Naive thymus-derived CD8-positive, alpha-beta T cell (primary cell): ENCODE measurements around the gene SPATA17. TPM values are rescaled to one million over a fixed set of nuclear protein-coding genes. Genes with fewer than 3 reads are reported as not detected.

Experiments
- ATAC-seq, 2 donors: fragments of 150-1000 bp; cut with Tn5 transposase in 1 of 2; sonication (Bioruptor Pico), chemical (Tn5 transposase) in 1 of 2; 1 replicate in 1 of 2; 2 replicates in 1 of 2; pipeline ENCODE4 v1.10.0; 2021; ENCODE audit warnings: mild to moderate bottlenecking in 2 of 2, moderate library complexity in 2 of 2
- POLR2A ChIA-PET: fragments of 350-600 bp; sonication (Branson Sonifier 250); formaldehyde crosslinking; loops from one replicate; lab custom pipeline; 2021; ENCODE audit warnings: antibody characterized with exemption; lab: Charles Lee
- DNase-seq, 10 donors: peaks; one replicate each; pipeline versions ENCODE4 v3.0.0 to v3.0.0-alpha.2; 2020 to 2022
- H3K27ac Mint-ChIP-seq, 10 donors: one replicate each; pipeline ENCODE4 v1.8.0; 2020 to 2022; ENCODE audit warnings: mild to moderate bottlenecking in 10 of 10, mixed read lengths in 10 of 10, moderate library complexity in 4 of 10, inconsistent platforms in 1 of 10
- H3K27me3 Mint-ChIP-seq, 5 donors: one replicate each; pipeline ENCODE4 v1.8.0; 2021 to 2022; ENCODE audit warnings: mixed read lengths in 5 of 5
- H3K36me3 Mint-ChIP-seq, 3 donors: one replicate each; pipeline ENCODE4 v1.8.0; 2020 to 2022; ENCODE audit warnings: mixed read lengths in 3 of 3, mild to moderate bottlenecking in 2 of 3, inconsistent platforms in 1 of 3
- H3K4me1 Mint-ChIP-seq, 4 donors: one replicate each; pipeline ENCODE4 v1.8.0; 2021 to 2022; ENCODE audit warnings: mixed read lengths in 4 of 4
- H3K4me3 Mint-ChIP-seq, 10 donors: one replicate each; pipeline ENCODE4 v1.8.0; 2020 to 2022; ENCODE audit warnings: mild to moderate bottlenecking in 10 of 10, mixed read lengths in 10 of 10, moderate library complexity in 6 of 10, inconsistent platforms in 1 of 10
- H3K9me3 Mint-ChIP-seq, 9 donors: one replicate each; pipeline ENCODE4 v1.8.0; 2020 to 2022; ENCODE audit warnings: mixed read lengths in 9 of 9, mild to moderate bottlenecking in 3 of 9, inconsistent platforms in 1 of 9, moderate library complexity in 1 of 9
- polyA plus RNA-seq, 3 donors: library from polyadenylated mRNA; unstranded; fragments of 300-500 nt; fragmentation: Illumina TruSeq; gene quantifications; one replicate each; pipeline ENCODE4 v1.2.3, GENCODE V29; 2021
- total RNA-seq, 8 experiments: library from RNA in 2 of 8; stranded (reverse) in 2 of 8; gene quantifications; one replicate each; pipeline ENCODE4 v1.2.3 and lab custom pipeline; 2021 to 2026

The SPATA17 gene
- total and polyA plus RNA-seq, 5 experiments from 2014 or later, result not detected

DNA sequence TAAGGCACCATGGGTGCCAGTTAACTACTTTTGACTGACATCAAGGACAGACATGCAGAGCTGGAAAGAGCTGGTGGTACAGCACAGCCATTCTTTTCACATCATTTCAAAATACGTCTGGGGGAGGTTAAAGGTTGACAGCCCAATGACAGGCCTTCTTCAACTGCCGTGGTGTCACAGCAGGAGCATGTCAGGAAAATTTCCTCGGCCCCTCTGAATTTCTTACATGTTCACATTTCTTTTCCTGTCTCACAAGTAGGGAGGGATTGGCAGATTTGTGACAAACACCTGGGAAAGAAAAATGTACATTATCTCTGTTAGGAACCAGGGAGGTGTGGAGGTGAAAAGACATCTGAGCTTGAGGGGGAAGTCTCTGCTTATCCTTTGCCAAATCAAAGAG is 279.1 kb downstream of the SPATA17 start:
- Mint-ChIP-seq H3K27ac (no peak overlapping the region), H3K36me3 (peaks cover 0 to 8% (median 0%) of the 10 kb centered on the region in 3 donors), H3K4me3 (no peak overlapping the region), H3K27me3 (peaks cover 0 to 4% (median 0%) of the 10 kb centered on the region in 5 donors), H3K4me1 (no peaks in the 10 kb centered on the region), H3K9me3 (peaks cover 0 to 29% (median 8%) of the 10 kb centered on the region in 9 donors)
- ATAC-seq (no peak), DNase-seq (no peak)
- POLR2A ChIA-PET, result no interaction called here

DNA sequence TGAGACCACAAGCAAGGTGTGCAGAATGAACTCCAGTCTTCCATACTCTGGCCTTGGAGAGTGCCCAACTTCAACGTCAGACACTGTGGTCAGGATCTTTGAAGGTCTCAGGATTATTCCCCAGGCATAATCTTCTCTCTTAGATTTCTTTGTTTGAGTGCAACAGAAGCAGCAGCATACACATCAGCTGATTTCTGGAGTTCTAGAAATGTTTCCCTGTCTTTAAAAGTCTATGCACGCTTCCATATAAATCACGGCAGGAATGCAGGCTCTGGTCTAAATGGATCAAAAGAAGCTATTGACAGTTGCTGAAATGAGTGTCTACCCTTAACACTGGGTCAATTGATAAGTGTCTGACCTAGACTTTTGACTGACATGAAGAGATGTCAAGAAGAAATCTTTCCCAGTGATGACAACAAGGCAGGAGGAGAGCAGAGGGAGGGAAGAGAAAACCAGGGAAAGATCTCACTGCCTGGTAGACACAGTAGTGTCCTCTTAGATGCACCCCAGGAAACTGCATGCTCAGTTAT is 279.7 kb downstream of the SPATA17 start:
- DNase-seq, result no peak
- Mint-ChIP-seq H3K4me1 (no peaks in the 10 kb centered on the region), H3K4me3 (no peak overlapping the region), H3K9me3 (peaks cover 0 to 23% (median 8%) of the 10 kb centered on the region in 9 donors), H3K36me3 (peaks cover 0 to 8% (median 0%) of the 10 kb centered on the region in 3 donors), H3K27ac (no peak overlapping the region), H3K27me3 (peaks cover 0 to 4% (median 0%) of the 10 kb centered on the region in 5 donors)
- POLR2A ChIA-PET, result no interaction called here
- ATAC-seq, result no peak

DNA sequence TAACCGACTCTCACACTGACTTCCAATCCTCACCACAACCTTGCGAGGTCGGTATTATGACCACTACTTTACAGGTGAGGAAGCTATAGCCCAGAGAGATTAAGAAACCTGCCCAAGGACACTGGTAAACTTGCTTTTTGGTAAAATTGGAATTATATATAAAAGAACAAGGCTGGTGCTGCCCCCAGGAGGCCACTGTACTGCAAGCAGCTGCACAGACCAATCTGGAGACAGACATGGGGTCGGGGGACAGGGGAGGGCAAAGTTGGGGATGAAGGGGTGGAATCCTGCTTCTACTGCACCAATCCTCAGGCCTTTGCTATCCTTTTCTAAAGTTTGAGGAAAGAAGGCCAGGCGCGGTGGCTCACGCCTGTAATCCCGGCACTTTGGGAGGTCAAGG is 280.8 kb downstream of the SPATA17 start:
- H3K4me3 Mint-ChIP-seq, result no peak overlapping the region
- peaks cover 0 to 15% (median 4%) of the 10 kb centered on the region in 9 donors for H3K9me3 Mint-ChIP-seq
- POLR2A ChIA-PET, result no interaction called here
- no peaks in the 10 kb centered on the region for H3K4me1 Mint-ChIP-seq
- H3K27me3 Mint-ChIP-seq, result peaks cover 0 to 7% (median 0%) of the 10 kb centered on the region in 5 donors
- H3K27ac Mint-ChIP-seq, result no peak overlapping the region
- H3K36me3 Mint-ChIP-seq, result peaks cover 0 to 4% (median 0%) of the 10 kb centered on the region in 3 donors
- DNase-seq (no peak), ATAC-seq (no peak)

DNA sequence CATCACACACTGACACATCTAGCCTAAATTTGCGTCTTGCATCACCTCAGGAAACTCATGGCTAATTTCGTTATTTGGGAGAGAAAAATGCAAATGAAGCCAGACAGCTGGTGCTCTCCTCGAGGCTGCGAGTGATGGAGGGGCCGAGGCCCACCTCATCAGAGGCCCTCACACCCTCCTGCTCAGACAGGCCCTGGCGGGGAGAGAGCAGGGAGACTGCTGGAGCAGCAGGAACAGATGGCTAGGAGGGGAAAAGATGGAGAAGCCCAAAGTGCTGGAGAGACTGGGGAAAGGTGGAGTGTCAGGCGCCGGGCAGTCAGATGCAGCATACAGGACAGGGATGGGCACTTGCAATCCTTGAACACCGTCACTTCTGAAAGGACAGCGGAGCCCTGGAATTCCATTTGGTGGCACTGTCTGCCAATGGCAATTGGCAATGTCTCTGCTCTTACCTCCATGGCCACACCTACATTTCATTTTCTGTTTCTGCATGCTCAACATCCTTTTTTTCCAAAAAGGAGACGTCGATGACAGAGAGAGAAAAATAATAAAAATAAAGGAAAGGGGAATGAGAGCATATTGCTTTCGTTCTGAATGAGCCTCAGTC is 286.2 kb downstream of the SPATA17 start:
- Mint-ChIP-seq H3K36me3 (peaks cover 0 to 4% (median 0%) of the 10 kb centered on the region in 3 donors), H3K4me3 (no peak overlapping the region), H3K4me1 (no peaks in the 10 kb centered on the region), H3K9me3 (peaks cover 0 to 15% (median 4%) of the 10 kb centered on the region in 9 donors), H3K27ac (no peak overlapping the region), H3K27me3 (peaks cover 0 to 13% (median 3%) of the 10 kb centered on the region in 5 donors)
- POLR2A ChIA-PET, result no interaction called here
- ATAC-seq (no peak), DNase-seq (no peak)

DNA sequence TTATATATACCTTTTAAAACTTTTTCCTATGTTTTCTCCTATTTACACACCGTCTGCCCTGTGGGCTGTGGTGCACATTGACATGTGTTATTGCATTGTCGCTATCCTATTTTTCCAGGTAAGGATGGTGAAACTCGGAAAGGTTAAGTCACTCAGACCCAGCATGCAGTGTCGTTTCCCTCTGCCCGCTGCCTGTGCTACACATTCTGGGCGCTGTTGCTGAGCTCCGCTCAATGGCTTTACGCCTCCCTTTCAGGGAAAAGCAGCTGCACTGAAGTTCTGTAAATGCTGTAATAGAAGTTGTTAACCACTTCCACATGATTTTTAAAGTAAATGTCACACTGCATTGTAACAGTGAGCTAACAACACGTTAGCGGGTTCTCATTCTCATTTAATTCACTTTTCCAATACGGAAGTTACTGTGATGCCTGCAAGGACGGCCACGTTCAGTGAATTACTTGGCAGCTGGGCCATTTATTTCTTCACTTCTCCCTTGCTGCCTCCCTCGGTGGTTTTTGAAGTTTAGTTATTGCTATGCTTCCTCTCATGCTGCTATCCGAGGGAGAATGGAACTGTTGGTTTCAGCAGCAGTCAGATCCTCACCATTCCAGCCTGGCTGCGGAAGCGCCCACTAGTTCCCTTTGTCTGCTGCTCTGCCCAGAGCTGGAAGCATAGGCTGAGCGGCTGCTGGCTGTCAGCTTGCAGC is 288.7 kb downstream of the SPATA17 start:
- Mint-ChIP-seq H3K4me3 (no peak overlapping the region), H3K9me3 (peaks cover 0 to 6% (median 0%) of the 10 kb centered on the region in 9 donors), H3K36me3 (no peaks in the 10 kb centered on the region), H3K27me3 (peaks cover 8 to 19% (median 12%) of the 10 kb centered on the region in 5 donors), H3K27ac (no peak overlapping the region), H3K4me1 (no peaks in the 10 kb centered on the region)
- DNase-seq (no peak), ATAC-seq (no peak)
- POLR2A ChIA-PET, result no interaction called here

Other genes with a start within 250 kb of the SPATA17 start
- 10 to 100 TPM in 1 of 2 experiments, 1 to 10 TPM in 1; 7.9 to 10.2 TPM for gene GPATCH2, start 254 bp upstream of the SPATA17 start, total RNA-seq
- gene GPATCH2, start 254 bp upstream of the SPATA17 start, polyA plus RNA-seq, result 1 to 10 TPM; 3.6 to 5.1 (median 3.9) TPM